Lower lobe of right lung (tissue), 2 donors: ENCODE measurements around the gene C19orf38. TPM values are rescaled to one million over a fixed set of nuclear protein-coding genes. Genes with fewer than 3 reads are reported as not detected.

Source experiments
- ATAC-seq, 2 donors: fragments of 200-7000 bp; cut with Tn5 transposase; one replicate each; pipeline ENCODE4 v1.9.1; 2020 to 2022; ENCODE audit warnings: mild to moderate bottlenecking in 2 of 2, moderate library complexity in 2 of 2
- DNase-seq: peaks from one replicate; pipeline ENCODE4 v3.0.0-alpha.2; 2020
- H3K27ac ChIP-seq: fragments of 200-600 bp; one replicate; pipeline ENCODE4 v1.8.0; 2022
- H3K27me3 ChIP-seq: fragments of 200-600 bp; one replicate; pipeline ENCODE4 v1.8.0; 2022; ENCODE audit warnings: low read depth
- H3K36me3 ChIP-seq: fragments of 200-600 bp; one replicate; pipeline ENCODE4 v1.8.0; 2022; ENCODE audit warnings: mild to moderate bottlenecking
- H3K4me1 ChIP-seq: fragments of 200-600 bp; one replicate; pipeline ENCODE4 v1.8.0; 2022
- H3K4me3 ChIP-seq: fragments of 200-600 bp; one replicate; pipeline ENCODE4 v1.8.0; 2022; ENCODE audit warnings: mild to moderate bottlenecking
- H3K9me3 ChIP-seq: fragments of 200-600 bp; one replicate; pipeline ENCODE4 v1.8.0; 2022
- CTCF ChIP-seq: fragments of 200-600 bp; IDR thresholded peaks from one replicate; pipeline ENCODE4 v1.8.0; 2022; ENCODE audit warnings: antibody characterized with exemption, mild to moderate bottlenecking
- intact Hi-C: fragments of 100-400 bp; cut with DNase I; formaldehyde crosslinking; loops from one replicate; pipeline ENCODE4 v1.11.0; 2022
- microRNA-seq: library from miRNA; unstranded; fragments of <30 nt; microRNA quantifications from one replicate; pipeline ENCODE4 v1.2.0, GENCODE V29; 2020; ENCODE audit warnings: borderline number of aligned reads
- total RNA-seq: library from RNA; stranded (reverse); fragmentation: NEBNext Ultra II Directional; extraction: Animal tissue kit (Norgen Biotek cat#: 25700); gene quantifications from one replicate; pipeline ENCODE4 v1.2.1, GENCODE V29; 2021
- donor health status: DM: no; HTN: yes; CAD: no; lungs with severe emphysema.

Gene C19orf38
- total RNA-seq, 1 donor from 2014 or later = 11.7 TPM

GRCh38 chr19:10913716-10914340, 65.6 kb downstream of the C19orf38 start:
- Histone ChIP-seq H3K36me3 (peaks cover 88% of the 10 kb centered on the region), H3K27me3 (no peaks in the 10 kb centered on the region), H3K4me3 (no peak overlapping the region), H3K9me3 (no peaks in the 10 kb centered on the region), H3K4me1 (no peaks in the 10 kb centered on the region), H3K27ac (no peak overlapping the region)
- ATAC-seq (no peak), DNase-seq (no peak)
- TF ChIP-seq CTCF = no peak
- intact Hi-C loops = no loop called here

- H3K36me3 ChIP-seq = peaks cover 87% of the 10 kb centered on the region
- no peak overlapping the region for H3K4me3 ChIP-seq
- no peaks in the 10 kb centered on the region for H3K4me1 ChIP-seq
- no peak for TF ChIP-seq CTCF
- intact Hi-C loops = no loop called here
- no peak overlapping the region for H3K27ac ChIP-seq
- DNase-seq (no peak), ATAC-seq (no peak)
- H3K27me3 ChIP-seq = no peaks in the 10 kb centered on the region
- no peaks in the 10 kb centered on the region for H3K9me3 ChIP-seq
Observed at GRCh38 chr19:10915130-10916091, 67.2 kb downstream of the C19orf38 start.

- Histone ChIP-seq H3K9me3 (no peaks in the 10 kb centered on the region), H3K27me3 (no peaks in the 10 kb centered on the region), H3K4me1 (no peaks in the 10 kb centered on the region), H3K4me3 (no peak overlapping the region), H3K27ac (no peak overlapping the region), H3K36me3 (peaks cover 87% of the 10 kb centered on the region)
- DNase-seq (no peak), ATAC-seq (no peak)
- TF ChIP-seq CTCF = no peak
- intact Hi-C loops = no loop called here
Observed at GRCh38 chr19:10916602-10917001, 68.4 kb downstream of the C19orf38 start.

- ATAC-seq (no peak), DNase-seq (no peak)
- no peaks in the 10 kb centered on the region for H3K4me1 ChIP-seq
- H3K27me3 ChIP-seq = no peaks in the 10 kb centered on the region
- intact Hi-C loops = no loop called here
- no peak for TF ChIP-seq CTCF
- no peaks in the 10 kb centered on the region for H3K9me3 ChIP-seq
- no peak overlapping the region for H3K27ac ChIP-seq
- no peak overlapping the region for H3K4me3 ChIP-seq
- peaks cover 87% of the 10 kb centered on the region for H3K36me3 ChIP-seq
Observed at GRCh38 chr19:10918359-10918758, 70.1 kb downstream of the C19orf38 start.

Small RNA genes lying within 50 kb of the gene (microRNA-seq; reads per million reads assigned to microRNA genes)
- gene MIR199A1 = not detected
- 1.5 reads per million for gene MIR6793

Other genes starting within 250 kb of the C19orf38 start
- 256 TPM for gene SLC44A2, start 222.9 kb upstream of the C19orf38 start, total RNA-seq
- 175 TPM for gene ILF3, start 194.1 kb upstream of the C19orf38 start, total RNA-seq
- gene QTRT1, start 147.0 kb upstream of the C19orf38 start, total RNA-seq = 29.7 TPM
- 282 TPM for gene DNM2, start 130.3 kb upstream of the C19orf38 start, total RNA-seq
- gene TMED1, start 12.2 kb upstream of the C19orf38 start, total RNA-seq = 23.5 TPM
- 27.5 TPM for gene CARM1, start 23.1 kb downstream of the C19orf38 start, total RNA-seq
- 42.2 TPM for gene YIPF2, start 80.2 kb downstream of the C19orf38 start, total RNA-seq
- 17.3 TPM for gene TIMM29, start 80.4 kb downstream of the C19orf38 start, total RNA-seq
- gene SMARCA4, start 112.6 kb downstream of the C19orf38 start, total RNA-seq = 85.0 TPM
- gene LDLR, start 241.0 kb downstream of the C19orf38 start, total RNA-seq = 147 TPM